Activated CD4-positive, CD25-positive, alpha-beta regulatory T cell (primary cell): ENCODE measurements around the gene GTF2H4.
"Not testable (repeated sequence)": the region's sequence is repeated elsewhere in the genome, so short reads cannot be mapped to it uniquely, and the experiment has no call there.

Source experiments
- DNase-seq, 4 experiments: peaks; one replicate each; lab custom pipeline; 2025; lab: John Stamatoyannopoulos, UW

GTF2H4 gene

GRCh38 chr6:30894935-30895334 is 13.1 kb upstream of the GTF2H4 start:
- DNase-seq = no peak

GRCh38 chr6:30895343-30895742 is 12.7 kb upstream of the GTF2H4 start:
- no peak for DNase-seq

DNA sequence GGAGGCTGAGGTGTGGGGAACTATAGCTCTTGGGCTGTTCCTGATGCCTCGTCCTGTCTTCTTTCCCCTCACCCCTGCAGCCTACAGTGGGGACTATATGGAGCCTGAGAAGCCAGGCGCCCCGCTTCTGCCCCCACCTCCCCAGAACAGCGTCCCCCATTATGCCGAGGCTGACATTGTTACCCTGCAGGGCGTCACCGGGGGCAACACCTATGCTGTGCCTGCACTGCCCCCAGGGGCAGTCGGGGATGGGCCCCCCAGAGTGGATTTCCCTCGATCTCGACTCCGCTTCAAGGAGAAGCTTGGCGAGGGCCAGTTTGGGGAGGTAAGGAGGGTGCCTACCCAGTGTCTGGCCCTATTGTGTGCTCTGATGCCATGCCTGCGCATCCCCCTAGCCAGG is 11.5 kb upstream of the GTF2H4 start:
- DNase-seq = no peak

- no peak for DNase-seq
Measured at GRCh38 chr6:30897882-30898281, 10.1 kb upstream of the GTF2H4 start.

- no peak for DNase-seq
Measured at GRCh38 chr6:30898750-30899360, 9.2 kb upstream of the GTF2H4 start.

GRCh38 chr6:30900863-30901417 is 7.1 kb upstream of the GTF2H4 start:
- no peak for DNase-seq

- no peak for DNase-seq
Measured at GRCh38 chr6:30901436-30901835, 6.6 kb upstream of the GTF2H4 start.

GRCh38 chr6:30902196-30902595 is 5.8 kb upstream of the GTF2H4 start:
- DNase-seq = not testable (repeated sequence)

DNA sequence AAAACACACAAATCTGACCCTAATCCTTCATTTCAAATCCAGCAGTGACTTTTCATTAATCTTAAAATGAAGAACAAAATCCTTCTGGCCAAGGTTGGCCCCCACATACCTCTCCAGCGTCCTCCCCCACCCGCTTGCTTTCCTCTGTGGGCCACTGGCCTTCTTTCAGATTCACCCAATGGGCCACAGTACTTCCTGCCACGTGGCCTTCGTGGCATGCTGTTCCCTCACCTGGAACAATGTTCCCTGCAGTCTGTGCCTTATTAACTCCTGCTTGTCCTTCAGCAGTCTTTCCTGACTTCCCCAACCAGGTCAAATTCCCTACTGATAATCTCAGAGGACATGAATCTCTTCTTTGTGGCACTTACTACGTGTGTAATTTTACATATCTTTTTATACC is 5.3 kb upstream of the GTF2H4 start:
- no peak for DNase-seq

DNA sequence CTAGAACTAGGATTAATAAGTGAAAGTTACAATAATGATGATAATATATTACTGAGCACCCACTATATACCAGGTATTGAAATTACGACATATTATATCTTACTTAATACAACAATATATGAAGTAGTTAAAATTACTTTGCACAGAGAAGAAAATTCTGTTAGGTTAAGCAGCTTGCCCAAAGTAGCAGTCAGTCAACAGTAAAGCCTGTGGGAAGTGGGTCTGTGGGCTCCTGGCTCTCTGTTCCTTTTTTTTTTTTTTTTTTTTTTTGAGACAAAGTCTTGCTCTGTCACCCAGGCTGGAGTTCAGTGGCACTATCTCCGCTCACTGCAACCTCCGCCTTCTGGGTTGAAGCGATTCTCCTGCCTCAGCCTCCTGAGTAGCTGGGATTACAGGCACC is 4.8 kb upstream of the GTF2H4 start:
- no peak for DNase-seq

DNA sequence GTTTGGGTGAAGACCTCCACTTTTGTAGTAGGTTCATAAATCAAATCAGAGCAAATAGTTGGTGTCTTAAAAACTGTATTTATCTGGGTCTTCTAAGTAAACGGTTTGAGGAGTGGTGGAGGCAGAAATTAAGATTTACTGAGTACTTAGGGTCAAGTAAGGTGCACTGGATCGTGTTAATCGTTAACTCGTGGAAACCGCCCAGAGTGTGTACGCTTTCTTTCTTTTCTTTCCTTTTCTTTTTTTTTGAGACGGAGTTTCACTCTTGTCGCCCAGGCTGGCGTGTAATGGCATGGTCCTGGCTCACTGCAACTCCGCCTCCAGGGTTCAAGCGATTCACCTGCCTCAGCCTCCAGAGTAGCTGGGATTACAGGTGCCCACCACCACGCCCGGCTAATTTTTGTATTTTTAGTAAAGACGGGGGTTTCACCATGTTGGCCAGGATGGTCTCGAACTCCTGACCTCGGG is 683 bp upstream of the GTF2H4 start:
- DNase-seq = not testable (repeated sequence)

GRCh38 chr6:30908700-30909099 is 693 bp downstream of the GTF2H4 start:
- no peak for DNase-seq

DNA sequence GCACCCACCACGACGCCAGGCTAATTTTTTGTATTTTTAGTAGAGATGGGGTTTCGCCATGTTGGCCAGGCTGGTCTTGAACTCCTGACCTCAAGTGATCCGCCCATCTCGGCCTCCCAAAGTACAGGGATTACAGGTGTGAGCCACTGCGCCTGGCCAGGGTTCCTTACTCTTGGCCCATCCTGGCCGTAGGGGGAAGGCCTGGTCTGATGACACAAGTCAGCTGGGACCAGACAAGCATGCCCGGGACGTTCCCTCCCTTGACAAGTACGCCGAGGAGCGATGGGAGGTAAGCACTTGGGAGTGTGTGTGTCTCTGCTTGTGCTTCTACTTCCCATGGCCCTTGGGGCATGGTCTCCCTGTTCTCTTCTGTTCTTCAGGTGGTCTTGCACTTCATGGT is 2.5 kb downstream of the GTF2H4 start:
- not testable (repeated sequence) for DNase-seq

DNA sequence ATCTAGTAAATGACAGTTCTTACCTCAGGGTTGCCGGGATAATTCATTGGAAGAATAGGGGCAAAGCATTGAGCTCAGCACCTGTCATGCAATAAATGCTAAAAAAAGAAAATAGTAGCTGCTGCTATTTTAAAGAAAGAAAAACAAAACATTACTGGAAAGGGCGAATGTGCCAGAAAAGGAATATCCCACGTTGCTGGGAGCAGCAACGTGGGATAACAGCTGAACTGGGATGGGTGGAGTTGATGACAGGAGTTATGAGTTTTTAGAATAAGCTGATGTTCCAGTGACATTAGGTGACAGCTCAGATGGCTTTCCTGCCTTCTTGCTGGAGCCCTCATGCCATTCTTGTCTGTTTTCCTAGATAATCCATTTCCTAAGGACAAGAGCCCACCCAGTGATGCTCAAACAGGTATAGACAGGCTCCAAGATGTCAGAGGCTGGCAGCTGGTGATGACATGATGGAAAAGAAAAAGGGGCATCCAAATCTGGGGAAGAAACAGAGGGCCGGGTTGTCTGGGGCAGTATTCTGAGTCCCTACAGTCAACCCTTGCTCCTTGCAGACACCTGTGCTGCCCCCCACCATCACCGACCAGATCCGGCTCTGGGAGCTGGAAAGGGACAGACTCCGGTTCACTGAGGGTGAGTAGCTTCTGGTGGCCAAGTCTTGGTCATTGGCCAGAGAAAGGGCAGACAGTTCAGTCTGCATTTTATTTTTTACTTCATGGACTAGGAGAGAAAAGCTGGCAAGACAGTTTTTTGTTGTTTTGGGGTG is 4.9 kb downstream of the GTF2H4 start:
- no peak for DNase-seq

DNA sequence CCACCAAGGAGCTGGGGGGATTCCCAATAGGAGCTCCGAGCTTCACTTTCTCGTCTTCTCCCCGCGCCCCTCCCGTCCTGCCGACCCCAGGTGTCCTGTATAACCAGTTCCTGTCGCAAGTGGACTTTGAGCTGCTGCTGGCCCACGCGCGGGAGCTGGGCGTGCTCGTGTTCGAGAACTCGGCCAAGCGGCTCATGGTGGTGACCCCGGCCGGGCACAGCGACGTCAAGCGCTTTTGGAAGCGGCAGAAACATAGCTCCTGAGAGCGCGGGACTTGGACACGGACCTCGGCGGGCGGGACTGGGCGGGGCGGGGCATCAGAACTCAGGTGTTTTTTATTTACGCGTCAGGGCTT is 5.7 kb downstream of the GTF2H4 start:
- no peak for DNase-seq

DNA sequence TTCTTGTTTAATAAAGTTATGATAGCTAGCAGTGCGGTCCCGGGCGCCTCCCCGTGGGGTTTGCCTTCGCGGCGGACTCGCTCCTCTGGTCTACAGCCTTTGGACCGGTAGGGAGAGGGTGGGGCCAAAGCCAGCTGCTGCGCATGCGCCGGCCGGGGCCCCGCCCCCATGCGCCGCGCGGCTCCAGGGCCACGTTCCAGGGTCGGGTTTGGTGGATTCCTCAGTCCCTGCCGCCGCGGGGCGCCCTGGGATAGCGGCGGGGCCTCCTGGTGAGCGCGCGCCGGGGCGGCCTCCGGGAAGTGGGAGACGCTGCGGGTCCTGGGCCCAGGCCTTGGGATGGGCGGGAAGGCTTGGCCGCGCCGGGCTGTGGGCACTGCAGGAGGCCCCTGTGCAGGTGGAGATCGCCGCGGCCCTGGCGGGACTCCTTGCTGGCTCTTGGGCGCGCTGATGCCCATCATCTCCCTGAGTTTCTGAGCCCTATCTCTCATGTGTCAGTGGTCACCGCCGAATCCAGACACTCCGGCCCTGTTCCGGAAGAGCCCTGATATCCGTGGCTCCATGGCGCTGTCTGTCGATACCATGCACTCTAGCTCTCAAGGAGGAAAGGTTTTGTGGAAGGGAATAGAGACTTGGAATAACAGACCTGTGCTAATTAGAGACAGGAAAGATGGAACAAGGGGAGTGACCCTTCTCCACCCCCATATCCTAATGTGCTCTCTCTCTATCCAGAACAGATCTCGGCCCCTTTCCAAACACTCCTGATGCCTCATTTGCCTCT is 6.3 kb downstream of the GTF2H4 start, which contains the start of gene VARS2:
TSS of gene VARS2 (plus strand) at position 163 of the 778 bp plus-strand sequence. CDS start at position 762, 599 bp downstream.
- peak; percentile 67 to 75 (median 71) for DNase-seq

GRCh38 chr6:30914854-30915590 is 7.0 kb downstream of the GTF2H4 start:
- DNase-seq = no peak

- no peak for DNase-seq
Measured at GRCh38 chr6:30915591-30915946, 7.6 kb downstream of the GTF2H4 start.

DNA sequence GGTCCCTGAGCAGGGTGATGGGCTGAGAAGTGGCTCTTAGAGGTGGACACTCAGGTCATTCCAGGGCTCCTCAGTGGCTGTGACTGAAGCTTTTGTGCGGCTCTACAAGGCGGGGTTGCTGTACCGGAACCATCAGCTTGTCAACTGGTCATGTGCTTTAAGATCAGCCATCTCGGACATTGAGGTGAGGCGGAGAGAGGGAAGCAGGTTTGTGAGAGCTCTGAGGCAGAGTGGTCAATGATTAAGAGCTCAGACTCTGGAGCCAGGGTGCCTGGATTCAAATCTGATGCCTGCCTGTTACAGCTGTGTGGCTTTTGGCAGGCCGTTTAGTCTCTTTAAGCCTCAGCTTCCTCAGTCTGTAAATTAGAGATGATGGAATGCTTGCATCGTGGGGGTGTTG is 9.0 kb downstream of the GTF2H4 start:
- no peak for DNase-seq

DNA sequence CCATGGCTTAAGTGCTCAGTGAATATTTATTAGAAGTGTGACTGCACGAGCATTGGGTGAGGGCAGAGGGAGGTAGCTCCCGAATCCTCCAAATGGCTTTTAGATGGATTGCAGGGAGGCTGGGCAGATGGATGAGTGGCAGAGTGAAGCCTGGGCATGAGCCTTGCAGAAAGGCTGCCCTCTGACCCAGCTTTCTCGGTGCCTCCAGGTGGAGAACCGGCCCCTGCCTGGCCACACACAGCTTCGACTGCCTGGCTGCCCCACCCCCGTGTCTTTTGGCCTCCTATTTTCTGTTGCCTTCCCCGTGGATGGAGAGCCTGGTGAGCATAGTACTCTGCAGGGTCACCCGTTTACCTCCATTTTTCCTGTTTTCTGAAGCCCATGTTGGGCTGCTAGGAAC is 9.5 kb downstream of the GTF2H4 start:
- no peak for DNase-seq

GRCh38 chr6:30918670-30919069 is 10.7 kb downstream of the GTF2H4 start:
- no peak for DNase-seq

- DNase-seq = no peak
Measured at GRCh38 chr6:30922447-30922852, 14.4 kb downstream of the GTF2H4 start.
